ENCODE results near the gene BPNT1.
A peak's percentile ranks its signal among the peaks of the same experiment; 100 is the strongest.
"Not testable (repeated sequence)": the region's sequence is repeated elsewhere in the genome, so short reads cannot be mapped to it uniquely, and the experiment has no call there.

BPNT1 gene

GRCh38 chr1:220076861-220077762 is 12.5 kb downstream of the BPNT1 start:
- DNase-seq = no peak

- DNase-seq = no peak
Observed at GRCh38 chr1:220067269-220068204, 22.1 kb downstream of the BPNT1 start.

GRCh38 chr1:220062629-220063028 is 27.0 kb downstream of the BPNT1 start:
- DNase-seq = no peak

GRCh38 chr1:220060876-220061275 is 28.7 kb downstream of the BPNT1 start:
- no peak for DNase-seq

GRCh38 chr1:220056374-220056773 is 33.2 kb downstream of the BPNT1 start:
- DNase-seq = no peak

- DNase-seq = peak; percentile 96
Observed at GRCh38 chr1:220046052-220046930, 43.3 kb downstream of the BPNT1 start, which contains the start of gene EPRS1. Gene EPRS1, minus strand, starts transcription at chr1:220046505. Its CDS starts 117 bp downstream, at chr1:220046388.

- no peak for DNase-seq
Observed at GRCh38 chr1:220045356-220046051, 44.1 kb downstream of the BPNT1 start.

GRCh38 chr1:220044678-220045355 is 44.8 kb downstream of the BPNT1 start:
- no peak for DNase-seq

GRCh38 chr1:220043646-220044045 is 45.9 kb downstream of the BPNT1 start:
- no peak for DNase-seq

GRCh38 chr1:220040028-220040596 is 49.5 kb downstream of the BPNT1 start:
- DNase-seq = no peak

GRCh38 chr1:220038640-220039039 is 50.9 kb downstream of the BPNT1 start:
- DNase-seq = no peak

- DNase-seq = not testable (repeated sequence)
Observed at GRCh38 chr1:220037810-220038209, 51.8 kb downstream of the BPNT1 start.

GRCh38 chr1:220032911-220033310 is 56.7 kb downstream of the BPNT1 start:
- no peak for DNase-seq

- no peak for DNase-seq
Observed at GRCh38 chr1:220031287-220031686, 58.3 kb downstream of the BPNT1 start.

GRCh38 chr1:220028346-220028895 is 61.2 kb downstream of the BPNT1 start:
- peak; percentile 76 for DNase-seq

GRCh38 chr1:220019071-220019470 is 70.5 kb downstream of the BPNT1 start:
- no peak for DNase-seq

GRCh38 chr1:220013497-220013896 is 76.1 kb downstream of the BPNT1 start:
- DNase-seq = no peak

- DNase-seq = no peak
Observed at GRCh38 chr1:220012259-220012658, 77.3 kb downstream of the BPNT1 start.

GRCh38 chr1:220011620-220012019 is 78.0 kb downstream of the BPNT1 start:
- no peak for DNase-seq

Data from NCI-H446 treated with DMSO at 0.1 percent for 48 hours (cell line).